Neural progenitor cell (in vitro differentiated cells): ENCODE results near the gene LRRC47. TPM values are rescaled to one million over a fixed set of nuclear protein-coding genes. Genes with fewer than 3 reads are reported as not detected.

Source experiments
- DNase-seq: peaks from one replicate; pipeline ENCODE4 v3.0.0-alpha.2; 2016; ENCODE audit warnings: low spot score
- H2AFZ ChIP-seq: fragments of 200-600 bp; sonication (generic); replicated peaks from 2 replicates; pipeline ENCODE4 v1.6.1; 2016; ENCODE audit warnings: antibody characterized with exemption
- H3F3A ChIP-seq: fragments of 200-600 bp; sonication (generic); 2 replicates; pipeline ENCODE4 v1.6.1; 2016; ENCODE audit warnings: antibody characterized with exemption, low read depth
- H3K27ac ChIP-seq: fragments of 200-600 bp; sonication (generic); 2 replicates; pipeline ENCODE4 v1.5.1; 2016; ENCODE audit warnings: mild to moderate bottlenecking
- H3K27me3 ChIP-seq: fragments of 200-600 bp; sonication (generic); 2 replicates; pipeline ENCODE4 v1.6.1; 2016; ENCODE audit warnings: mild to moderate bottlenecking, moderate library complexity
- H3K36me3 ChIP-seq: fragments of 200-600 bp; sonication (generic); 2 replicates; pipeline ENCODE4 v1.5.1; 2016
- H3K4me1 ChIP-seq: fragments of 200-600 bp; sonication (generic); 2 replicates; pipeline ENCODE4 v1.6.1; 2016; ENCODE audit warnings: mixed run types
- H3K4me2 ChIP-seq: fragments of 200-600 bp; sonication (generic); 2 replicates; pipeline ENCODE4 v1.6.1; 2016
- H3K4me3 ChIP-seq: fragments of 200-600 bp; sonication (generic); 2 replicates; pipeline ENCODE4 v1.5.1; 2016
- H3K79me2 ChIP-seq: fragments of 200-600 bp; sonication (generic); 2 replicates; pipeline ENCODE4 v1.6.1; 2016; ENCODE audit warnings: low read depth
- H3K9ac ChIP-seq: fragments of 200-600 bp; sonication (generic); 2 replicates; pipeline ENCODE4 v1.6.1; 2016
- H3K9me3 ChIP-seq: fragments of 200-600 bp; sonication (generic); 2 replicates; pipeline ENCODE4 v1.5.1; 2016; ENCODE audit warnings: low read depth
- H4K20me1 ChIP-seq: fragments of 200-600 bp; sonication (generic); 2 replicates; pipeline ENCODE4 v1.6.1; 2016; ENCODE audit warnings: low read depth
- H3K27ac Mint-ChIP-seq: 3 replicates; pipeline ENCODE4 v1.8.0; 2021; ENCODE audit warnings: mixed read lengths
- H3K27me3 Mint-ChIP-seq: 2 replicates; pipeline ENCODE4 v1.8.0; 2022; ENCODE audit warnings: low read depth, mild to moderate bottlenecking, inconsistent platforms, moderate library complexity, mixed read lengths; ENCODE audit not compliant: insufficient read depth
- H3K36me3 Mint-ChIP-seq: 3 replicates; pipeline ENCODE4 v1.8.0; 2021; ENCODE audit warnings: mixed read lengths
- H3K4me1 Mint-ChIP-seq: 3 replicates; pipeline ENCODE4 v1.8.0; 2021; ENCODE audit warnings: mixed read lengths
- H3K4me3 Mint-ChIP-seq: 3 replicates; pipeline ENCODE4 v1.8.0; 2021; ENCODE audit warnings: mild to moderate bottlenecking, moderate library complexity, mixed read lengths
- H3K9me3 Mint-ChIP-seq: 3 replicates; pipeline ENCODE4 v1.8.0; 2020; ENCODE audit warnings: mixed read lengths
- EZH2 ChIP-seq: fragments of 200-600 bp; sonication (generic); IDR thresholded peaks from 2 replicates; pipeline ENCODE4 v1.6.1; 2017; ENCODE audit warnings: antibody characterized with exemption, mild to moderate bottlenecking, moderate library complexity
- EZH2phosphoT487 ChIP-seq: fragments of 200-600 bp; sonication (generic); IDR thresholded peaks from 2 replicates; pipeline ENCODE4 v1.6.1; 2017; ENCODE audit warnings: antibody characterized with exemption
- total RNA-seq: library from RNA; depleted of rRNA; stranded (reverse); fragments of >200 nt; gene quantifications from 2 replicates; pipeline ENCODE4 v1.2.3, GENCODE V29; 2015; ENCODE audit warnings: low replicate concordance
- TF ChIP-seq, protein P1 (sequence below): fragments of 200-600 bp; sonication (generic); IDR thresholded peaks from 2 replicates; pipeline ENCODE4 v1.5.1; 2017; ENCODE audit warnings: antibody characterized with exemption, mild to moderate bottlenecking

LRRC47 gene
- total RNA-seq, 1 donor from 2014 or later = 51.0 TPM

- TF ChIP-seq, protein P1, sequence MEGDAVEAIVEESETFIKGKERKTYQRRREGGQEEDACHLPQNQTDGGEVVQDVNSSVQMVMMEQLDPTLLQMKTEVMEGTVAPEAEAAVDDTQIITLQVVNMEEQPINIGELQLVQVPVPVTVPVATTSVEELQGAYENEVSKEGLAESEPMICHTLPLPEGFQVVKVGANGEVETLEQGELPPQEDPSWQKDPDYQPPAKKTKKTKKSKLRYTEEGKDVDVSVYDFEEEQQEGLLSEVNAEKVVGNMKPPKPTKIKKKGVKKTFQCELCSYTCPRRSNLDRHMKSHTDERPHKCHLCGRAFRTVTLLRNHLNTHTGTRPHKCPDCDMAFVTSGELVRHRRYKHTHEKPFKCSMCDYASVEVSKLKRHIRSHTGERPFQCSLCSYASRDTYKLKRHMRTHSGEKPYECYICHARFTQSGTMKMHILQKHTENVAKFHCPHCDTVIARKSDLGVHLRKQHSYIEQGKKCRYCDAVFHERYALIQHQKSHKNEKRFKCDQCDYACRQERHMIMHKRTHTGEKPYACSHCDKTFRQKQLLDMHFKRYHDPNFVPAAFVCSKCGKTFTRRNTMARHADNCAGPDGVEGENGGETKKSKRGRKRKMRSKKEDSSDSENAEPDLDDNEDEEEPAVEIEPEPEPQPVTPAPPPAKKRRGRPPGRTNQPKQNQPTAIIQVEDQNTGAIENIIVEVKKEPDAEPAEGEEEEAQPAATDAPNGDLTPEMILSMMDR = no peak
- TF ChIP-seq EZH2 (no peak), EZH2phosphoT487 (no peak)
- no peaks in the 10 kb centered on the region for H3K36me3 ChIP-seq
- H3F3A ChIP-seq = no peaks in the 10 kb centered on the region
- H3K4me2 ChIP-seq = no peak overlapping the region
- no peaks in the 10 kb centered on the region for H4K20me1 ChIP-seq
- H3K4me3 ChIP-seq = no peak overlapping the region
- DNase-seq = no peak
- H3K4me1 ChIP-seq = no peaks in the 10 kb centered on the region
- Mint-ChIP-seq H3K27me3 (peaks cover 5% of the 10 kb centered on the region), H3K27ac (no peak overlapping the region), H3K36me3 (peaks cover 8% of the 10 kb centered on the region), H3K9me3 (no peaks in the 10 kb centered on the region), H3K4me3 (no peak overlapping the region), H3K4me1 (peaks cover 23% of the 10 kb centered on the region)
- no peaks in the 10 kb centered on the region for H3K79me2 ChIP-seq
- H3K27me3 ChIP-seq = no peaks in the 10 kb centered on the region
- no peak overlapping the region for H3K27ac ChIP-seq
- no peaks in the 10 kb centered on the region for H3K9me3 ChIP-seq
- no peak overlapping the region for H2AFZ ChIP-seq
- H3K9ac ChIP-seq = no peak overlapping the region
Measured at GRCh38 chr1:3820316-3820715, 24.0 kb upstream of the LRRC47 start.

- no peak overlapping the region for H3K4me3 ChIP-seq
- no peaks in the 10 kb centered on the region for H3K36me3 ChIP-seq
- peaks cover 8% of the 10 kb centered on the region for H3K36me3 Mint-ChIP-seq
- no peak overlapping the region for H3K4me2 ChIP-seq
- no peaks in the 10 kb centered on the region for H3K9me3 Mint-ChIP-seq
- no peaks in the 10 kb centered on the region for H3K9me3 ChIP-seq
- H3K4me1 Mint-ChIP-seq = peaks cover 26% of the 10 kb centered on the region
- H3K27ac ChIP-seq = no peak overlapping the region
- no peak overlapping the region for H3K4me3 Mint-ChIP-seq
- H4K20me1 ChIP-seq = no peaks in the 10 kb centered on the region
- DNase-seq = no peak
- H3K27me3 ChIP-seq = no peaks in the 10 kb centered on the region
- no peaks in the 10 kb centered on the region for H3K79me2 ChIP-seq
- H3K4me1 ChIP-seq = no peaks in the 10 kb centered on the region
- no peak overlapping the region for H2AFZ ChIP-seq
- peaks cover 5% of the 10 kb centered on the region for H3K27me3 Mint-ChIP-seq
- H3F3A ChIP-seq = no peaks in the 10 kb centered on the region
- H3K27ac Mint-ChIP-seq = no peak overlapping the region
- TF ChIP-seq EZH2phosphoT487 (no peak), EZH2 (no peak)
- TF ChIP-seq, protein P1 = no peak
- no peak overlapping the region for H3K9ac ChIP-seq
Measured at GRCh38 chr1:3819771-3820200, 23.5 kb upstream of the LRRC47 start.

GRCh38 chr1:3817821-3818597, 21.7 kb upstream of the LRRC47 start:
- no peak overlapping the region for H3K27ac ChIP-seq
- no peaks in the 10 kb centered on the region for H3K9me3 Mint-ChIP-seq
- no peak overlapping the region for H3K9ac ChIP-seq
- no peaks in the 10 kb centered on the region for H4K20me1 ChIP-seq
- TF ChIP-seq EZH2phosphoT487 (no peak), EZH2 (no peak)
- TF ChIP-seq, protein P1 = no peak
- no peak overlapping the region for H3K4me3 Mint-ChIP-seq
- H3K36me3 Mint-ChIP-seq = peaks cover 7% of the 10 kb centered on the region
- no peaks in the 10 kb centered on the region for H3K79me2 ChIP-seq
- H2AFZ ChIP-seq = no peak overlapping the region
- H3K27me3 ChIP-seq = no peaks in the 10 kb centered on the region
- H3K4me1 Mint-ChIP-seq = peaks cover 30% of the 10 kb centered on the region
- no peak for DNase-seq
- no peak overlapping the region for H3K4me2 ChIP-seq
- H3K4me3 ChIP-seq = no peak overlapping the region
- no peaks in the 10 kb centered on the region for H3K9me3 ChIP-seq
- no peaks in the 10 kb centered on the region for H3K36me3 ChIP-seq
- H3F3A ChIP-seq = no peaks in the 10 kb centered on the region
- no peak overlapping the region for H3K27ac Mint-ChIP-seq
- peaks cover 2% of the 10 kb centered on the region for H3K27me3 Mint-ChIP-seq
- no peaks in the 10 kb centered on the region for H3K4me1 ChIP-seq
